Activated T-helper 1 cell treated with Interleukin-2 at 50 U/mL for 16 hours (primary cell): ENCODE results near the gene YWHAH.

Experiments
- DNase-seq: peaks from one replicate; pipeline ENCODE4 v3.0.0-alpha.2; 2020; ENCODE audit warnings: low read depth

YWHAH gene

DNA sequence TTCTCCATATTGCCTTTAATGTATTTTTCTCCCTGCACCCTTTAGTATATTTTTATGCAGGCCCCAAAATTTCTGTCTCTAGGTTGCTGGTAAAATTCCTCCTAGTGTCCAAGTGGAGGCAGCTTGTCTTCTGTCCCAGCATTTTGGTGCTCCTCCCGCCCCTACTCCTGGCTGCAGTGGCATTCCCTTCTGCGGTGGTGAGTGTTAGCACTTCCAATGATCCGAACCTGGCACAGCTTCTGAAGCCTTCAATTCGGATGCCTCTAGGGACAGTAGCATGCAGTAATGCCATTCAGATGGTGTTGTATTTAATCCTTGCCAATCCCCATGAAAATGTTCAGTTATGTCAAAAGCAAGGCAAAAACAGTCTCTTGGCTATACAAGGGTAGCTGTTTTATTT lies 5.9 kb downstream of the YWHAH start:
- no peak for DNase-seq

DNA sequence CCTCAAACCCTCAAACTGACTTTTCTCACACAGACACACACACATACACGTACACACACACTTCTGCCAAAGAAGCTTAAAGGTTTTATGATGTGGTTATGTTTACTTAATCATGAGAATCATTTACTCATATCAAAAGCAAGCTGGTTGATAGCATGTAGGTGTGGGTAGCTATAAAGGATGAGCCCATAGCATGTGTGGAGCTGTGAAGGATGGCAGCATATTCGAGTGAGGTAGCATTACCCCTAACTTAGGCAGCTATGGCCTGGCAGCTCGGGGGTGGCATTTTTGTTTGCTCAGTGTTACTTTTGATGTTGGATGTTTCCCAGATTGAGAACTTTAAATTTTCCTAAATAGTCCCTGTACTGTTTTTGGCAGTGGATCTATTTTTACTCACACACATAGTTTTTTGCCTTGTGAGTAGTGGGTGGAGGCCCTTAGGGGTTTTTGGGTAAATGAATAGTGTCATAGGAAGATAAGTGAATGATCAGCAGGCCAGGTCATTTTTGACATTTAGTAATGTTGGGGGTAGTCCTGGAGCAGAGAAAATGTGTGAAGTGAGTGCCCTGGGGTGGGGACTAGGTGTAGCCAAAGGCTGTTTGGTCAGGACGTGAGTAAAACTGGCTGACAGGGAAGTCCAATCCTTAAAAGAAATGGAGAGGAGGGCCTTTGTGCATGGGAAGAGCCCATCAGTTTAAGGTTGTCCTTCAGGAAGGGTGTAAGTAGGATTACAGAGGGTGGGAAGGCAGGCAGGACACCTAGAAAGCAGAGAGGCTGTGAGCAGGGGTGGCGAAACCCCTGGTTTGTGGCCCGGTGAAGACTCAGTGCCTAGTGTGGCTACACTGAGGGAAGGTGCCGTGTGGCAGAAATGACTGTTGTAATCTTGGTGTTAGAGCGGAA lies 7.1 kb downstream of the YWHAH start:
- no peak for DNase-seq

DNA sequence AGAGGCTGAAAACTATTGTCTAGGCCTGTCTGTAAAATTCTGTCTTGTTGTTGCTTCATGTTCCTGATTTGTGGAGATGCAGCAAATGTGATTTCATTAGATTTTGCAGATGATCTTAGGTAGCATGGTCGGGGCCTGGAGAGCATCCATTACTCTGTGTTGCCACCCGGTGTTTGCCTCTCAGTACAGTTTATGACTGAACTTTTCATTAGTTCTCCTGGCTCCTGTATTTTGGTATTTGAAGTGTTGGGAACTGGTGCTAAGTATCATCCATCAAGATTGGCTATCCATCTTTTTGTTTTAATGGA lies 7.7 kb downstream of the YWHAH start:
- DNase-seq = no peak

DNA sequence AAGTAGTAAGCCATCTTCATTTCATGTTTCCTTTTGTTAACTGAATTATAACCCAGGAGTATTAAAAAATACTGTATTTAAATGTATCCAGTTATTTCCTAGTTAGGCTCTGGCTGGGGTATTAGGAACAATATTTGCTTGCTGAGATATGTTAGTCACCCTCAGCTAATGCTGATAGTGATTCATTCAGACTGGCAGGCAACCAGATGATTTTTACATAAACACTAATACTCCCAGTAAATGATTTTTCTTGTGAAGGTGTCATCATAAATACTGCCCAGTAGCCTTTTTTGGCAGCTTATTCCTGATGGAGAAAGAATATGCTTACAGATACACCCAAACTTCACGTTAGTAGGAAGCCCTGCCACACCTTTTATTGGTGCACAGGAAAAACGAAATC lies 8.1 kb downstream of the YWHAH start:
- no peak for DNase-seq

DNA sequence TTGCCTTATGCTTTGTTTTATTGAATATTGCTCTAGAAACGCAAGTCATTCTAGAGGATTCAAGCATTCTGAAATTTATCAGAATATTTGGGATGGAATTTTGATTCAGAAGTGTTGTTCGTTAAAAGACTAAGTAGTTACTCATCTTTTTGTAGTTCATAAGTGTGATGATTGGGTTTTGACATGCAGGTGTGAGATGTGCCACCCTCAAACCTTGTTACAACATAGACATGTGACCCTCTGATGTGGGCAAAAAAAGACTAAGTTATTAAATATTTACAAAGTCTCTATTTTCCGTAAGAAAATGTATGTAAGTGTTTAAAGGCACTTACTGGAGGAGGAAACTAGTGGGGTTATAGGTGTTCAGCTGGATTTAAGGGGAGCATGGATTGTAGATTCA lies 8.9 kb downstream of the YWHAH start:
- no peak for DNase-seq

DNA sequence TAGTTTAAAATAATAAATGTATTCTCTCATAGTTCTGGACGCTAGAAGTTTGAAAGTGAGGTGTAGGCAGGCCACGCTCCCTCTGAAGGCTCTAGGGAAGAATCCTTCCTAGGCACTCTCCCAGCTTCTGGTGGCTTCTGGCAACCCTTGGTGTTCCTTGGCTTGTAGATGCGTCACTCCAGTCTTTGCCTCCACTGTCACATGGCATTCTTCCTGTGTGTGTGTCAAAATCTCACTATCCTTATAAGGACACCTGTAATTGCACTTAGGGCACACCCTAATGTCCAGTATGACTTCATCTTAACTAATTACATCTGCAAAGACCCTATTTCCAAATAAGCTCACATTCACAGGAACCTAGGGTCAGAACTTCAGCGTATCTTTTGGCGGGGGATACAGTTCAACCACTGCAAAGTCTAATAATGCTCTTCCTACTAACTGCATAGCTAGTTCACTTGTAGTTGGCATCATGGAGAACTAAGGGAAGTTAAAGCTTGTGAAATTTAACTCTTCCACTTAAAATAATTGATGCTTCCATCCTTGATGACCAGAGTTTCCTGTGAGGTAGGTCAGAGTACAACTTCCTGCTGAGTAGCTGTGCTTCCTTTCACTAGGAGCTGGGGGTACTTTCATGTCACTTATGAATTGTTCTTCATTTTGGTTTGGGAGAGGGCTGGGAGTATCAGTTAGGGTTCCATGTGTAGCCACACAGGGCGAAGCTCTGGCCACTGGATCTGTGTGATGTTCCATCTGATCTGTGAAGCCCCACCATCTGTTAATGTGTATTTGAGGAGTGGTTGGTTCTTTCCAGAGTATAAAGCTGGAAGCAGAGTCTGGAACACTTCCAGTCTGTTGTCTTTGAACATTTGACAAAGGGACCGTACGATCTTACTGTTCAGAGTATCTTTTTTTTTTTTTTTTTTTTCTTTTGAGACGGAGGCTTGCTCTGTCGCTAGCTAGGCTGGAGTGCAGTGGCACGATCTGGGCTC lies 10.5 kb downstream of the YWHAH start:
- no peak for DNase-seq

DNA sequence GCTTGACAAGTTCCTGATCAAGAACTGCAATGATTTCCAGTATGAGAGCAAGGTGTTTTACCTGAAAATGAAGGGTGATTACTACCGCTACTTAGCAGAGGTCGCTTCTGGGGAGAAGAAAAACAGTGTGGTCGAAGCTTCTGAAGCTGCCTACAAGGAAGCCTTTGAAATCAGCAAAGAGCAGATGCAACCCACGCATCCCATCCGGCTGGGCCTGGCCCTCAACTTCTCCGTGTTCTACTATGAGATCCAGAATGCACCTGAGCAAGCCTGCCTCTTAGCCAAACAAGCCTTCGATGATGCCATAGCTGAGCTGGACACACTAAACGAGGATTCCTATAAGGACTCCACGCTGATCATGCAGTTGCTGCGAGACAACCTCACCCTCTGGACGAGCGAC lies 12.0 kb downstream of the YWHAH start:
- DNase-seq = no peak

DNA sequence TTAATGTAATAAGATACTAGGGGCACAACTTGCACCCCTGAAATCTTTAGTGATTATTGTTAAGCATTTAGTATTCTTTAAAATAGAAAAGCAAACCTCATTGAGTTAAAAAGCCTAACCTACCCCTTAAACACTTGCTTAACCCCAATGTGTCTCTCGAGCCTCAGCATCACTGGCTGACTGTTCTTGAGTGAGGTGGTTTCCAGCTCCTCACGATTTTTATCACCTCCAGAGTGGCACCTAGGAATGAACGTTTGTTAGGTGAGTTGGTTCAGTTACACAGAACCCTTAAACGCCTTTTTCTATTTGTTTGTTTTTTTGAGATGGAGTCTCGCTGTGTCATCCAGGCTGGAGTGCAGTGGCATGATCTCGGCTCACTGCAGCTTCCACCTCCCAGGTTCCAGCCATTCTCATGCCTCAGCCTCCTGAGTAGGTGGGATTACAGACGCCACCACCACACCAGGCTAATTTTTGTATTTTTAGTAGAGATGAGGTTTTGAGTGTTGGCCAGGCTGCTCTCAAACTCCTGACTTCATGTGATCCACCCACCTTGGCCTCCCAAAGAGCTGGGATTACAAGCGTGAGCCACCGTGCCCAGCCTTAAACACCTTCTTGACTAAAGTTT lies 13.7 kb downstream of the YWHAH start:
- DNase-seq = no peak

DNA sequence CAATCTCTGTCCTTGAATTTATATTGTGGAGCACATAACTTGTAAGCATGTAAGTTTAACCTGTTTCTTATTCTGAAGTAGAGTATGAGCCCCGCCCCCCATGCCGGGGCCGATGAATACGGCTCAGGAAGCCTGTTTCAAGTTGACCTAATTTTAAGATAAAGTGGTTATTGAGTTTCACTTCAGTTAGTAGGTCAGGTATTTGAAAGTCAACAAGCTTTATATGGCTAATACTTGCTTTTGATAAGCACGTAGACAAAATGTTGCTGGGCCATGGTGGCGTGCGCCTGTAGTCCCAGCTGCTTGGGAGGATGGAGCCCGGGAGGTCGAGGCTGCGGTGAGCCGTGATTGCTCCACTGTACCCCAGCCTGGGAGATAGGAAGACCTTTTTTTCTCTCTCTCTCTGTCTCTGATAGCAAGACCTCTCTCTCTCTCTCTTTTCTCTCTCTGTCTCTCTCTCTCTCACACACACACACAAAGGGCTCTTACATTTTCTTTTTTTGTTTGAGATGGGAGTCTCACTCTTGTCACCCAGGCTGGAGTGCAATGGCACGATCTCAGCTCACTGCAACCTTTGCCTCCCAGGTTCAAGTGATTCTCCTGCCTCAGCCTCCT lies 14.4 kb downstream of the YWHAH start:
- DNase-seq = no peak

DNA sequence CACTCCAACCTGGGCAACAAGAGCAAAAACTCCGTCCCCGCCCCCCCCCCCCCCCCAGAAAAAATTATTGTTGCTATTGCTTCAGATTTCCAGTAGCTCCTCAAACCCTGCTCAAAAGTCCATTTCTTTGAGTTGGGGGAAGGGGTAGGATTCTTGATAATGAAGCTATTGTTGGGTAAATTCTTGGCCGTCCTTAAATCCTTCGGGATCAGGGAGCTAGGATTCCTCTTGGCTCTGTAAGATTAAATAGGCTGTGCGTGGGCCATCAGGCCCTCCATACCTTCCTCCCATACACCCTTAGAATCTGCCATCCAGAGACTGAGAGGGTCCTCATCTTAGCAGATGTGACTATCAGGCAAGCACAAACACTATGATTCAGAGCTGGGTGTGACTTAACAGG lies 16.4 kb downstream of the YWHAH start:
- DNase-seq = no peak

DNA sequence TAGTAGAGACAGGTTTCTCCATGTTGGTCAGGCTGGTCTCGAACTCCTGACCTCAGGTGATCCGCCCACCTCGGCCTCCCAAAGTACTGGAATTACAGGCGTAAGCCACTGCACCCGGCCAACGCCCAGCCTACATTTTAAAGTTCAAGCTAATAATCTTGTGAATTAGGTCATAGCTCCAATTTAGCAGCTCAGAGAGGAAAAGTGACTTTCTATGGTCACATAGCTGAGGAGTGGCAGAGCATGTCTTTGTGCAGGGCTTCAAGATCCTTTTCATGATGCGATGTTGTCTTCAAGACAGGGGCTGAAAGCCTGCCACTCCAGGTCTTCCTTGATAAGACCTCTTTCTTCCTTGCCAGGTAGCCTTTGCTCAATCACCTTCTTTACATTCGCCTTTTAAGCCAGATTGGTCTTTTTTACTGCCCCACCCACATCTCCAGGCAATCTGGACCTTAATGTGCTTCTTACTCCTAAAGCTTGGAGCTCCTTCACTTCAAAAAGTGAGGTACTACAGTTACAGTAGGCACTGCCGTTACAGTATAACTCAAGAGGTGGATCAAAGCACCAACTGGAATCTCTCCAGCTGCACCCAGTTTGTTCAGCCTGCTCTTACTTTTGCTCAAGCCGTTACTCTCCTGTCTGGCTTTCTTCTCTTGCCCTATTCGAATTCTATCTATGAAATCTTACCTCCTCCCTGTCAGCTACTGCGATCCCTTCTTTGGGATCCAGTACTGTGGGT lies 18.2 kb downstream of the YWHAH start:
- no peak for DNase-seq

DNA sequence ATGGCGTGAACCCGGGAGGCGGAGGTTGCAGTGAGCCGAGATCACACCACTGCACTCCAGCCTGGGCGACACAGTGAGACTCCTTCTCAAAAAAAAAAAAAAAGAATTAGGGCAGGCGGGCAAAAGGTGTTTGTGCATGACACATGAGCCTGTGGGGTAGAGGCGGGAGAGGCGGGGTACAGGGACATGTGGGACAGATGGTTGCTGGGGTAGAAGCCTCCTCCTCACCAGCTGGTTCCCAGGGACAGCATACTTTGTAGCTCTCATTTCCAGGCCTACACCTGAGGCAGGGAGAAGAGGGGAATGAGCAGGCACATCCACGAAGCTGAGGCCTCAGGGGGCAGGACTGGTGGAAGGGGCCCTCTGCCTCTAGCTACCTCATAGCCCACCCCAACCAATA lies 23.7 kb downstream of the YWHAH start:
- DNase-seq = no peak

DNA sequence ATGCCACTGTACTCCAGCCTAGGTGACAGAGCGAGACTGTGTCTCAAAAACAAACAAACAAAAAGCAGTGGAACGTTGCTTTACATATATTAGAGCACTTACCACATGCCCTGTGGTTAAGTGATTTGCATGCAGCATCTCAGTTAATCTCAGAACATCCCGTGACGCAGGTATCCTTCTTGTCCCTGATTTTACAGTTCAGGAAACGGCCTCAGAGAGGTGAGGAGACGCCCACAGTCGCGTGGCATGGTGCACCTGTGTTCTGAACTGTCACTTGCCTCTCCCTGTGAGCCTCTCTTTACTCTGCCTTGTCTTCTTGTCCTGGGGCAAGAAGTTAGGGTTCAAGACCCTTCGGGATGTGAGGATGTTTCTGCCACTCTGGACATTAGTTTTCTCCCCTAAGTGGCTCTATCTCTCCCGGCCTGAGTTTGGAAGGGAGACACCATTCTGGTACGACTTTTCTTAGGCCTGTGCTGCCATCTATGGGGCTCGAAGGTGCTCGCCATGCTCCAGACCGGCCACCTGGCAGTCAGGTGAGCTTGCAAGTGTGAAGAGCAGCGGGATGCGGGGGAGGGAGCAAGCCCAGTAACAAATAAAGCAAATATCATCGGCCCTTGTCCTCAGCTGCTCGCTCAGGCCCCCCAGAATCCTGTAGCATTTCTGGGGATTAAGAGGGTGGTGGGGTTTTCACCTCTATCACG lies 25.6 kb downstream of the YWHAH start:
- DNase-seq = peak; percentile 46

DNA sequence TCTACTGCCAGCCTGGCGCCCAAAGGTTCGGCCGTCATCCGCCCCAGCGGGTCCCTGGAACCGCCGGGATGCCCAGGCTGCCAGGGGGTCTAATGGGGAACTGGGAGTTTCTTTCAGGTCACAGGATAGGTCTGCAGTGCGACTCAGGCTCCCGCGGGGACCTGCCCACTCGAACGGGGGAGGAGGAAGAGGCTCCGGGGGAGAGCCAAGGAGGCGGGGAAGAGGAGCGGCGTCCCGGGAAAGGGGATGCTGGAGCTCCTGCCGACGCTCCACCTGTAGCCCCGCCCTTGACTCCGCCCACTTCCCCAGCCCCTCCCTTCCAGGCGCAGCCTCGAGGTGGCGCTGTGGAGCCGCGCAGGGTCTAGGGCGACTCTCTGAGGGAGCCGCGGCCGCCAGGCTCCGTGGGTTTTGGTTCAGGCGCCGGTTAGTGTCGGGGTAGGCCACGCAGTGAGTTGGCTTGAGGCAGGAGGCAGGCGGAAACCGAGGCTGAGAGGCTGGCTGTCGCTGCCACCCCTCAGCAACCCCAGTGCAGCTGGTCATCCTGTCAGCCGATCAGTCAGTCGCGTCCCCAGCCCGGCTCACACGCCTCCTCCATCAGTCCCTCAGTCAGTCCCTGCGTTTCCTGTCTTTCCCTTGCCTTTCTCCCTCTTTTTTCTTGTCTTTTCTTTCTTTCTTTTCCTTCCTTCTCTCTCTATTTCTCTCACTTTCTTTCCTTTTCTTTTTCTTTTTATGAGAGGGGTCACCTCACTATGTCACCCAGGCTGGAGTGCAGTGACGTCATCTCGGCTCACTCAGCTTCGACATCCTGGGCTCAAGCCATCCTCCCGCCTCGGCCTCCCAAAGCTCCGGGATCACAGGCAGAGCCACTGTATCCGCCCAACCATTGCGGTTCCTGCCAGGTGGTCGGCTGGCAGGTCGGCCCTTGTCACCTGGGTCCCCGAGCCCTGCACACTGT lies 26.4 kb downstream of the YWHAH start:
- peak; percentile 82 for DNase-seq

DNA sequence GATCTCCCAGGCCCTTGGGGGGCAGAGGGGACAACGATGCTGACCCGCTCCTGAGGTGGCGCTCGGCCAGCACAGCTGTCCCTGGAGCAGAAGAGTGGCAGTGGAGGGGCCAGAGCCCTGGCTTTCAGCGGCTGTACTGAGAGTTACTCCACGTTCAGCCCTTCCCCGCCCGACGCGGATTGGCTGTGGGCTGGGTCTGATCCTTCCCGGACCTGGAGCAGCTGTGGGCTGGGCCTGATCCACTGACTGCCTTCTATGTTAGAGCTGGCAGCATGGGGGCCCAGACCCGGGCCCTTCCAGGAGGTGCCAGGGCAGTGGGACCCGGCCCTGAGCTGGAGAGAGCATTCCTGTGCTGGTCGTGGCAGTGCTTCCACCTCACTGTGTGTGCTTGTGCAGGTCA lies 27.8 kb downstream of the YWHAH start:
- no peak for DNase-seq

DNA sequence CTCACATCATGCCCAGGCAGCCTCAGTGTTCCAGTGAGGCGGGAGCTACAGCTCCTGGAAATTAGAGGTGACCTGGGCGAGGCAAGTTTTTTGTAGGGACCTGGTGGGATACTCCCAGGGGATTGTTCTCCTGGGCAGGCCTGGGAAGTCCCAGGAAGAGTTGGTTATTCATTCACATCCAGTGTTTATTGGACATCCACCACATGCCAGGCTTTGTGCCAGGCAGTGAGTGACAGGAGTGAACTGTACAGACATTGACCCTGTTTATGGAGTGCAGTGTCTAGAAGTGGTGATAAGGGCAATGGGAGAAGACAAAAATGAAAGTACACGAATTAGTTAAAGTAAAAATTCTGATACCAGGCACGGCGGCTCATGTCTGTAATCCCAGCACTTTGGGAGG lies 29.4 kb downstream of the YWHAH start:
- DNase-seq = no peak

DNA sequence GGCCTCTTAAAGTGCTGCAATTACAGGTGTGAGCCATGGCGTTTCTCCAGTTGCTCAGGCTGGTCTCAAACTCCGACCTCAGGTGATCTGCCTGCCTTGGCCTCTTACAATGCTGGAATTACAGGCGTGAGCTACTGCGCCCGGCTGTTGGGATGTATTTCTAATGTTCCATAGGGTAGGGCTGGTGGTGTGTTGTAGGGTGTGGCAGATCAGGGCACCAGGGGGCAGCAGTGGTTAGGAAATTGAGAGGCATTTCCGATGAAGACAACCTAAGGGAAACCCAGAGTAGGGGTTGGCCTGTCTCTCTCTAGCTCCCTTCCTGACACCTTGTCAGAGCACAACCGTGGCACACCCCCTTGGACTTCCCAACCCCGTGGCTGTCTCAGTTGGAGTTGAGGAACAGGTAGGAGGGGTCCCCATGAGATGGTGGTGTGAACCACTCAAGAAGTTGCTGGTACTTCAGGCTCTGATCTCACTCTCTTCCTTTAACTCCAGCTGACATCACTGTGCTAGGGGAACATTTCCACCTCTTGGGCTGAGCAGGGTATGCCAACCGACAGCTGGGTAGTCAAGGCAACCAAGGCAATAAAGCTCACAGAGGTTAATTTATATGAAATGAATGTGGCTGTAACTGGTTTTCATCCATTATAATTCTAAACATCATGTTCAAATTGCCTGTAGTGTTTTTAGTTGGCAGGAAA lies 33.0 kb downstream of the YWHAH start:
- peak; percentile 49 for DNase-seq

DNA sequence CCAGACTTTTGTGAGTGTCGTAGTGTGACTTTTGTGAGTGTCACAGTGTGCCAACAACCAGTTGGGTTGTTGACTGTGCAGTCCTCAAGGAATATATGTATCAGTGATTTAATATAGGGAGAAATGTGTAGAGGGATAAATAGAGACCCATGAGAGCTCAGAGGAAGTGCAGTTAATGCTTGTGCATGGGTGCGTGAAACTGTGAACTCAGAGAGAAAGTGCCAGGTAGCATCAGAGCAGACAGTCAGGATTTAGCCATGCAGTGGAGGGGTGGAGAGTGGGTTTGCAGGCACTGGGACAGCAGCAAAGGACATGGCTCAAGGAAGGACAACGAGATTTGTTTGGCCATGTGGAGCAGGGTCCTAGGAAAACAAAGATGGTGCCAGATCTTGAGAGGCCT lies 33.6 kb downstream of the YWHAH start:
- DNase-seq = no peak

DNA sequence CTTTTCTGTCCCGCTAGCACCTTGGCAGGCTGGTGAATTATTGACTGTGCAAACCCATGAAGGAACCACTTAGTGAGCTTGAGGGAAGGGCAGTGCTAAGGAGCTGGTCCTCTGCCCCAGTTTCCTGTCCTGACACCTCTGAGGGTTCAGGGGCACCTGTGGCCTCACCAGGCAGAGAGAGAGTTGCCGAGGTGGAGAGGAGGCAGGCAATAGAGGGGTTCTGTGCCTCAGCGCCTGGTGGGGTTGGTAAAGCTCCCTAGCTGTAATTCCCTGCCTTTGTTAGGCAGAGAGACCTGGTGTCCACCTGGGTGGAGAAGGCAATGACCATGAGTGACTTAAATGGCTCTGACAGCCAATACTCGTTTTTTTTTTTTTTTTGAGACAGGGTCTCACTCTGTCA lies 36.3 kb downstream of the YWHAH start:
- DNase-seq = no peak
